GM18517 (cell line): Measurements from ENCODE around the gene EFNA2.

Experiments used
- ATAC-seq: cut with Tn5 transposase; IDR thresholded peaks from one replicate; pipeline ENCODE4 v1.9.1; 2021; ENCODE audit warnings: mild to moderate bottlenecking, moderate library complexity; ENCODE audit not compliant: unreplicated experiment

EFNA2 gene

DNA sequence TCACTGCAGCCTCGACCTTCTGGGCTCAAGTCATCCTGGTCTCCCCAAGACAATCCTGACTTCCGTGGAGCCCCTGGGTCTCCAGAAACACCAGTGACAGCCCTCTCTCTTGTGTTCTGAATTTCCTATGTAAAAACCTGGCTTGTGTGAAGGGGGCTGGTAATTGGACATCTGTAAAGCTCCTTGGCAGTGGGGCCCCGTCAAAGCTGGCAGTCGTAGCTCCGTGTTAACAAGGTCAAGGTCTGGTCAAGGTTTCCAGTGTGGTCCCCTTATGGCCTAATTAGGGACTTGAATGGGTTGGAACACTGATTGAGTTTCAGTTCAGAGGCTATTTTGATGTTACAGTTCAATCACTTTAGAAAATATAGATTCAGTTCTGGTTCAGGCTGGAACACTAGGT is 65.2 kb downstream of the EFNA2 start:
- no peak for ATAC-seq
